GM18951 (cell line): Measurements from ENCODE around the gene GGNBP2.
A peak's percentile ranks its signal among the peaks of the same experiment; 100 is the strongest.

Experiments used
- POLR2A ChIP-seq: IDR thresholded peaks from 4 replicates; pipeline ENCODE4 v1.6.1; 2011; ENCODE audit warnings: mild to moderate bottlenecking; ENCODE audit not compliant: insufficient read length, insufficient read depth; ENCODE audit errors: extremely low read depth
- in situ Hi-C: fragments of 300-500 bp; cut with MboI; formaldehyde crosslinking; loops from one replicate; pipeline ENCODE4 v1.12.0; 2022; ENCODE audit warnings: low sequenced_read_pairs, mixed read lengths, inconsistent platforms; ENCODE audit not compliant: unreplicated experiment

The GGNBP2 gene

GRCh38 chr17:36550491-36551417 is 6.0 kb downstream of the GGNBP2 start:
- in situ Hi-C loops = no loop called here
- TF ChIP-seq POLR2A = no peak

DNA sequence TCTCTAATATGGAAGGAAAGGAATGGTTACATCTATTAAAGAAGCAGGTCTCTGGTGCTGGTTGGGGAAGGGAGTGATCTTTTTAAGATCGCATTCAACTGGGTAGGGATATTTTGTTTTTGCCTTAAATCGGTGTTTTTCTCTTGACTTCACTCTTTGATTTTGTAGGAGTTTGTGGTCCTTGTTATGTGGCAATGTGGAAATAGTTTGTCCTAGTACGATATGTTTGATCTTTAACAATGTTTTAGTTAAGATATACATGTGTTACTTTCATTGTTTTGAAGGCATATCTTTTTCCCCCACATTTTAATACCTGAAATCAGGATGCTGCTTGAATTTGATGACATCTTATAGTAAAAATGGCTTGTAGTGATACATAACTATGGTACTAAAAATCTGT is 8.7 kb downstream of the GGNBP2 start:
- in situ Hi-C loops = no loop called here
- TF ChIP-seq POLR2A = no peak

DNA sequence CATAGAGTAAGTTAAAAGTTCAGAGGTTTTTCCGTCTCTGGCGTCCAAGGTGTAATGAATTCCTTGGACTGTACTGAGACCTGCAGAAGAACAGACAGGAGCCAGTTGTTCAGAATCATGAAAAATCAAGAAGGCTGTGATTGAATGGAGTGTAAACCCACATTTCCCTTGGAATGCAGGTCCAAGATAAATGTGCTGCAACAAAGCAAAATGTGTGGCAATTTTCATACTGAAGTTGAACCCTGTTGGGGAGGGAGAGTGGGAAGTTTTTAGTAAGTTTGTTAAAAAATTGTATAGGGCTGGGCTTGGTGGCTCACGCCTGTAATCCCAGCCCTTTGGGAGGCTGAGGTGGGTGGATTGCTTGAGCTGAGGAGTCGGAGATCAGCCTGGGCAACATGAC is 21.4 kb downstream of the GGNBP2 start:
- TF ChIP-seq POLR2A = no peak
- in situ Hi-C loops = no loop called here

DNA sequence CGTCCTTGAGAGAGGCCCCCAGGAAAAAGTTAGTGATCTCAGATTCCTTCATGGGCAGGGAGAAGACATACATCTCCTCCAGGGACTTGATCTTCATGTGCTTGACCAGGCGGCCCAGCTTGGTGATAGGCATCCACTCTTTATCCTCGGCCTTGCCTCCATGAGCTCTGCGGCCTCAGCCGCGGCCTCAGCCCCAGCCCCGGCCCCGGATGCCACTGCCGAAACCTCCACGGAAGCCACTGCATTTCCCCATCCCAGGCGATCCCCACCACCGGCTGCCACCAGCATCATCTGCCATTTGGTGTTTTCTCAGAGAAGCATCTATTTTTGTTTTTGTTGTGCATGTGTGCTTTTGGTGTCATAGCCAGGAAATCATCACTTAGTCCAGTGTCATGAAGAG is 30.3 kb downstream of the GGNBP2 start:
- in situ Hi-C loops = no loop called here
- no peak for TF ChIP-seq POLR2A

DNA sequence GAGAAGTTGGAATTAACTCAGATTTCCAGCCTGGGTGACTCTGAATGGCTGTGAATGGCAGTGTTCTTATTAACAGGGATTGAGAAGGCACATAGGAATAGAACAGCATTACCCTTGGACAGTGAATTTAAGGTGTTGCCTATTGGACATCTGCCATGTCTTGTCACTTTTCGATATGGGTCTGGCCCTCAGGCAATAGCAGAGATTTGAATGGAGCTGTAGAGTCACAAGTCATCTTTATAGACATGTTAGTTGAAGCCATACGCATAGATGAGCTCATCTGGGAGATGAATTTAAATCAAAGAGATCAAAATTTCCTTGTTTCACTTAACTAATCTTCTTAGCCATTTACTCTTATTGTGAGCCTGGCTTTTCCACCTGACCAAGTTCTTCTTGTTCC is 32.1 kb downstream of the GGNBP2 start:
- TF ChIP-seq POLR2A = no peak
- in situ Hi-C loops = no loop called here

GRCh38 chr17:36578671-36579070 is 34.0 kb downstream of the GGNBP2 start:
- in situ Hi-C loops = no loop called here

GRCh38 chr17:36583787-36584186 is 39.1 kb downstream of the GGNBP2 start:
- in situ Hi-C loops = no loop called here

More at GRCh38 chr17:36578671-36579070, 34.0 kb downstream of the GGNBP2 start:
- no peak for TF ChIP-seq POLR2A

DNA sequence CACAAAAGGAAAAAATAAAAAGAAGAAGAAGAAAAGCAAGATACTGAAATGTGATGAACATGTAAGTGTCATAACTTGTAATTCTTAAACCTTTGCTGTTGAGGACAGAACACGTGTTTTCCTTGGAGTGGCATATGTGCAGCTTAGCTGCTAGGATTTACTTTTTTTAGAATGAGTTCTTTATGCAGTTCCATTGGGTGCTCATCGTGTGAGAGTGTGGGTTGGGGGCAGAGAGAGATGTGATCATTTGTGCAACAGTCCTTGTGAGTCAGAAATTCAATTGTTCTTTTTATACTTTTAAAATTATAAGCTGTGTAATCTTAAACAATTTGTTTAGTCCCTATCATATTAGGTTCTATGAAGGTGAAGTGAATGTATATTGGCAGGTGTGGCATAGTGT is 41.4 kb downstream of the GGNBP2 start:
- in situ Hi-C loops = no loop called here
- no peak for TF ChIP-seq POLR2A

More at GRCh38 chr17:36583787-36584186, 39.1 kb downstream of the GGNBP2 start:
- no peak for TF ChIP-seq POLR2A

GRCh38 chr17:36590082-36590481 is 45.4 kb downstream of the GGNBP2 start:
- in situ Hi-C loops = no loop called here
- TF ChIP-seq POLR2A = no peak

DNA sequence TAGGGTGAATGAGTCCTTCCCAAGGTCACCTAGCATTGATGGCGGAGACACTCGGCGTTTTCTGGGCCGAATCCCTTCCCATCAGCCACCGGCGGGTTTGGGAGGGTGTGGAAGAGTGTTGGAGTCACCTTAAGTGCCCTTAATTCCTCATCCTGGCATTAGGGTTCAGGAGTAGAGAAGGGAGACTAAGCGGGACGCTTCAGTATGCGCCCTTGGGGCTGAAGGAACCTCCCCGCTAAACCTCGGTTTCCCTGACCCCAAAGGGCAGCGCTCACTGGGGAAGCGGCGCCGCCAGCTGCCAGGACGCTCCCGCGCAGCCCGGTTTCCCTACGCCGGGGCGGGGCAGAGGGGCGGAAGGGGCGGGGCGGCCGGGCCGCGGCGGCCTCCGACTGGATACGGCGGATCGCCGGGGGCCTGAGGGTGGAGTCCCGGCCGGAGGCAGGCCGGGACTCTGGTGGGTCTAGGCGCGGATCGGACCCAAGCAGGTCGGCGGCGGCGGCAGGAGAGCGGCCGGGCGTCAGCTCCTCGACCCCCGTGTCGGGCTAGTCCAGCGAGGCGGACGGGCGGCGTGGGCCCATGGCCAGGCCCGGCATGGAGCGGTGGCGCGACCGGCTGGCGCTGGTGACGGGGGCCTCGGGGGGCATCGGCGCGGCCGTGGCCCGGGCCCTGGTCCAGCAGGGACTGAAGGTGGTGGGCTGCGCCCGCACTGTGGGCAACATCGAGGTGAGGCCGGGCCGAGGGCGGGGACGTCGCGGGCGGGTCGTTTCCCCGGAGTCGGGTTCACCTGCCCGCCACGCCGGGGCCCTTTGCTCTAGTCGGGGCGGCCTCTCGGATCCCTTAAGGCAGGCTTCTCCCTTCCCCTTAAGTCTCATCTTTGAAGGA is 47.0 kb downstream of the GGNBP2 start, which contains the start of gene DHRS11:
Gene DHRS11, plus strand, starts transcription at position 446 of the 882 bp plus-strand sequence. Its CDS starts 131 bp downstream, at position 577.
- peak; percentile 64 for TF ChIP-seq POLR2A
- in situ Hi-C loops = no loop called here

GRCh38 chr17:36592316-36592715 is 47.6 kb downstream of the GGNBP2 start:
- in situ Hi-C loops = no loop called here
- TF ChIP-seq POLR2A = no peak

DNA sequence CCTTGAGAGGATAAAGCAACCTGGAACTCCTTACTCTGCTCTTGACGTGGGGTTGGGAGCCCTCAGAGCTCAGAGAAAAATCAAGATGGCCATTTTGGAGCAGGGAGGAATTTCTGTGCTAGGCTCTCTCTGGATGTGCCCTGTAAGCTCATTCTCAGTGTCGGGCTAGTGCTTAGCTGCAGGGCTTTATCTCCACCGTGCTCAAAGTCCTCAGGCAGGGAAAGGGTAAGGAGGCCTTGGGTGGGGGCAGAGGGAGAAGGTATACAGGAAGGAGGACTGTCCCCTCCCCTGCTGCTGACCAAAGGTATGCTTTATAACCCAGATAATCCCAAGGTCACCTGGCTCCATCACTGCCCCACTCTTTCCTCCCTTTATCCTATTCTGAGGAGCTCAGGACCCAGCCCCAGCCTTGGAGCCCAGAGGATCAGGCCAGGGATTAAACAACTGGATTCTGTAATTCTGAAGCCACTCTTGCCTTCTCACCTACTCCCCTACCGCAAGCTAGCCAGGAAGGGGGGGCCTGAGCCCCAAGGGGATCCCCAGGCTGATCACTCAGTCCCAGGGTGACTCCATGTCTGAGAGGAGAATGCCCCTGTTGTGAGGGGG is 48.1 kb downstream of the GGNBP2 start:
- in situ Hi-C loops = no loop called here
- TF ChIP-seq POLR2A = no peak

DNA sequence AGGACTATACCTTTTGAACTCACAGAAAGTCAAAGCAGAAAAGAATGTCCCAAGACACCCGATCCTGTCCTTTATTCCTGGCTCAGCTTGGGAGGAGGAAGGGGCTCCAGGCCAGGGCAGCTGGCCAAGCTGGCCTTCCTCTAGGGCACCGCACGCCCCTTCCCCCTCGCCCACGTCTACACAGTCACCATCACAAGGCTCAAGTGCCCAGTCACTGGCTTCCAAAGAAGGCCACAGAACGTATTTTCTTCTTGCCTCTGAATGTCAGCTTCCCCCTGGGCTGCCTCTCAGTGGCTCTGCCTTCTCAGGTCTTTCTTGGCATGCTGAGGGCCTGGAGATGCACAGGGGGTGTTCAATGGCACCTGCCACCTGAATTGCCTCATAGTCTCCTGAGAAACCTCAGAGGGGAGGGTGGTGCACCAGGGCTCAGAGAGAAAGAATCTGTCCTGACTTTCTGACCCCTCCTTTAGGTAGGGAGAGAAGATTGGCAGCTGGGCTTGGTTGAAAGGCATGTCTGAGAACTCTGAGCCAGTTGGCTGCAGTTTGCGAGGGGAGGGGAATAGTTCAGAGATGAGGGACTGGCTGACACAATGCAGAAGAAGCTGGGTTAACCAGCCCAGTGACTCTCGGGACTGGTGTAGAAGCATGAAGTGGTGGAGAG is 49.1 kb downstream of the GGNBP2 start:
- in situ Hi-C loops = no loop called here

More for the DNA sequence above, 49.1 kb downstream of the GGNBP2 start:
- TF ChIP-seq POLR2A = no peak
